H1 (cell line): ENCODE measurements around the gene AKT1. TPM values are rescaled to one million over a fixed set of nuclear protein-coding genes. Genes with fewer than 3 reads are reported as not detected.

ENCODE experiments used
- CTCF ChIA-PET: fragments of 300-600 bp; sonication (Branson Sonifier 250); formaldehyde crosslinking; loops from one replicate; lab custom pipeline; 2021; ENCODE audit not compliant: partially characterized antibody; lab: Charles Lee
- POLR2A ChIA-PET: fragments of 300-600 bp; sonication (Branson Sonifier 250); formaldehyde crosslinking; loops from one replicate; lab custom pipeline; 2021; ENCODE audit warnings: inconsistent platforms; ENCODE audit not compliant: partially characterized antibody; lab: Charles Lee
- DNase-seq, 2 experiments: peaks; one replicate each; pipeline versions ENCODE4 v3.0.0 to v3.0.0-alpha.2; 2010 to 2022; ENCODE audit warnings: low spot score in 2 of 2, low read depth in 1 of 2, mixed read lengths in 1 of 2
- FAIRE-seq: peaks from 2 replicates; lab custom pipeline; 2011; peaks lifted over from hg19 to GRCh38; lab: Jason Lieb, UNC
- H2AFZ ChIP-seq: 2 replicates; pipeline ENCODE4 v1.8.1; 2012; ENCODE audit warnings: low read length, inconsistent platforms
- H2AK5ac ChIP-seq: 2 replicates; pipeline ENCODE4 v1.6.1; 2013; ENCODE audit warnings: low read depth, low read length
- H2BK120ac ChIP-seq: replicated peaks from 2 replicates; pipeline ENCODE3; 2013; ENCODE audit warnings: low read depth, low read length, inconsistent platforms
- H2BK12ac ChIP-seq: 2 replicates; pipeline ENCODE4 v1.6.1; 2013; ENCODE audit warnings: low read depth, low read length
- H2BK15ac ChIP-seq: 2 replicates; pipeline ENCODE4 v1.6.1; 2013; ENCODE audit warnings: low read length
- H2BK20ac ChIP-seq: 2 replicates; pipeline ENCODE4 v1.6.1; 2013; ENCODE audit warnings: low read length
- H2BK5ac ChIP-seq: 2 replicates; pipeline ENCODE4 v1.6.1; 2013; ENCODE audit warnings: low read depth, low read length
- H3K14ac ChIP-seq: 2 replicates; pipeline ENCODE4 v1.6.1; 2013; ENCODE audit warnings: inconsistent platforms; ENCODE audit not compliant: insufficient read length
- H3K18ac ChIP-seq: 2 replicates; pipeline ENCODE4 v1.6.1; 2013; ENCODE audit warnings: low read length; ENCODE audit errors: extremely low read depth
- H3K23ac ChIP-seq: 2 replicates; pipeline ENCODE4 v1.6.1; 2013; ENCODE audit warnings: inconsistent platforms; ENCODE audit not compliant: insufficient read length
- H3K23me2 ChIP-seq: 2 replicates; pipeline ENCODE4 v1.6.1; 2013; ENCODE audit warnings: low read depth, low read length
- H3K27ac ChIP-seq: 2 replicates; pipeline ENCODE4 v1.6.1; 2011; ENCODE audit warnings: low read depth, low read length, inconsistent platforms
- H3K27me3 ChIP-seq, 4 experiments: replicated peaks in 1 of 4; 1 replicate in 1 of 4; 2 replicates in 3 of 4; pipeline versions ENCODE4 v1.6.1 to v1.8.1; 2011 to 2013; ENCODE audit warnings: low read length in 3 of 4, mild to moderate bottlenecking in 3 of 4, inconsistent platforms in 2 of 4, mixed read lengths in 2 of 4, moderate library complexity in 1 of 4; ENCODE audit not compliant: control insufficient read depth in 3 of 4, insufficient read depth in 3 of 4; ENCODE audit errors: extremely low read depth in 1 of 4
- H3K36me3 ChIP-seq, 4 experiments: 2 replicates each; pipeline versions ENCODE4 v1.6.1 to v1.8.1; 2011 to 2013; ENCODE audit warnings: mild to moderate bottlenecking in 4 of 4, low read length in 3 of 4, moderate library complexity in 2 of 4, control low read depth in 1 of 4, inconsistent platforms in 1 of 4; ENCODE audit not compliant: insufficient read depth in 4 of 4, control insufficient read depth in 2 of 4
- H3K4ac ChIP-seq: replicated peaks from 2 replicates; pipeline ENCODE3; 2013; ENCODE audit warnings: low read length, low read depth, mixed read lengths, inconsistent platforms; ENCODE audit not compliant: insufficient read length
- H3K4me1 ChIP-seq, 4 experiments: replicated peaks in 1 of 4; 1 replicate in 1 of 4; 2 replicates in 3 of 4; pipeline versions ENCODE4 v1.6.1 to v1.8.1; 2011 to 2013; ENCODE audit warnings: low read length in 3 of 4, inconsistent platforms in 2 of 4, mixed read lengths in 1 of 4; ENCODE audit not compliant: insufficient read depth in 4 of 4, control insufficient read depth in 3 of 4
- H3K4me2 ChIP-seq, 2 experiments: 2 replicates each; pipeline versions ENCODE4 v1.6.1 to v1.8.1; 2011 to 2013; ENCODE audit warnings: low read depth in 2 of 2, low read length in 2 of 2, control low read depth in 1 of 2, inconsistent platforms in 1 of 2, mild to moderate bottlenecking in 1 of 2; ENCODE audit not compliant: insufficient read depth in 1 of 2
- H3K4me3 ChIP-seq, 4 experiments: fragments of 200-600, 300-600 bp in 1 of 4; sonication (generic), shearing (Covaris generic), sonication (Bioruptor Twin) in 1 of 4; 2 replicates each; pipeline versions ENCODE4 v1.5.1 to v1.8.1; 2011 to 2016; ENCODE audit warnings: low read length in 4 of 4, low read depth in 3 of 4, control low read depth in 2 of 4, inconsistent platforms in 2 of 4, mild to moderate bottlenecking in 2 of 4, mixed read lengths in 1 of 4, moderate library complexity in 1 of 4; ENCODE audit not compliant: insufficient read depth in 2 of 4; ENCODE audit errors: extremely low read depth in 1 of 4
- H3K56ac ChIP-seq: replicated peaks from 2 replicates; pipeline ENCODE3; 2013; ENCODE audit warnings: low read depth, mild to moderate bottlenecking, mixed read lengths, low read length, inconsistent platforms; ENCODE audit not compliant: insufficient read length
- H3K79me1 ChIP-seq: 2 replicates; pipeline ENCODE4 v1.6.1; 2013; ENCODE audit warnings: low read depth, low read length, control low read depth
- H3K79me2 ChIP-seq, 2 experiments: 2 replicates each; pipeline versions ENCODE4 v1.6.1 to v1.8.1; 2012 to 2013; ENCODE audit warnings: low read length in 2 of 2, mild to moderate bottlenecking in 2 of 2, inconsistent platforms in 1 of 2; ENCODE audit not compliant: insufficient read depth in 2 of 2, control insufficient read depth in 1 of 2
- H3K9ac ChIP-seq, 4 experiments: replicated peaks in 1 of 4; 1 replicate in 1 of 4; 2 replicates in 3 of 4; pipeline versions ENCODE4 v1.6.1 to v1.8.1; 2011 to 2013; ENCODE audit warnings: low read depth in 3 of 4, low read length in 3 of 4, control low read depth in 2 of 4, mild to moderate bottlenecking in 2 of 4, moderate library complexity in 2 of 4, inconsistent platforms in 1 of 4; ENCODE audit errors: extremely low read depth in 1 of 4
- H3K9me3 ChIP-seq, 2 experiments: 2 replicates each; pipeline versions ENCODE4 v1.6.1 to v1.8.1; 2012 to 2013; ENCODE audit warnings: mild to moderate bottlenecking in 2 of 2, moderate library complexity in 2 of 2, control low read depth in 1 of 2, inconsistent platforms in 1 of 2, low read depth in 1 of 2, low read length in 1 of 2, mixed read lengths in 1 of 2; ENCODE audit not compliant: insufficient read depth in 2 of 2
- H4K20me1 ChIP-seq, 2 experiments: replicated peaks in 1 of 2; 2 replicates each; pipeline versions ENCODE3 to v1.8.1; 2011 to 2013; ENCODE audit warnings: inconsistent platforms in 2 of 2, low read length in 2 of 2, mild to moderate bottlenecking in 1 of 2; ENCODE audit not compliant: insufficient read depth in 2 of 2, control insufficient read depth in 1 of 2
- H4K5ac ChIP-seq: 2 replicates; pipeline ENCODE4 v1.6.1; 2013; ENCODE audit warnings: low read length, low read depth, mixed read lengths, inconsistent platforms; ENCODE audit not compliant: insufficient read length
- H4K8ac ChIP-seq: 2 replicates; pipeline ENCODE4 v1.8.0; 2013; ENCODE audit warnings: mild to moderate bottlenecking, moderate library complexity, low read length, inconsistent platforms; ENCODE audit not compliant: insufficient read depth; ENCODE audit errors: extremely low read depth
- H4K91ac ChIP-seq: replicated peaks from 2 replicates; pipeline ENCODE3; 2013; ENCODE audit warnings: low read length, mixed read lengths, inconsistent platforms; ENCODE audit not compliant: insufficient read length
- ATF3 ChIP-seq: IDR thresholded peaks from 2 replicates; pipeline ENCODE4 v1.6.1; 2011; ENCODE audit warnings: low read depth, mild to moderate bottlenecking, low read length; ENCODE audit not compliant: insufficient read depth
- BACH1 ChIP-seq: IDR thresholded peaks from 2 replicates; pipeline ENCODE4 v1.6.1; 2012; ENCODE audit warnings: low read length, improper control_type of control experiment
- BCL11A ChIP-seq, 2 experiments: IDR thresholded peaks; one replicate each; pipeline ENCODE4 v1.6.1; 2011; ENCODE audit warnings: low read depth in 2 of 2, low read length in 2 of 2, mild to moderate bottlenecking in 2 of 2
- POU5F1 ChIP-seq: IDR thresholded peaks from 2 replicates; pipeline ENCODE4 v1.6.1; 2011; ENCODE audit warnings: low read depth, mild to moderate bottlenecking, low read length, moderate library complexity
- SIRT6 ChIP-seq: IDR thresholded peaks from one replicate; pipeline ENCODE4 v1.7.1; 2012; ENCODE audit warnings: low read length, inconsistent platforms
- SP1 ChIP-seq: IDR thresholded peaks from 2 replicates; pipeline ENCODE4 v1.6.1; 2011; ENCODE audit warnings: low read depth, low read length
- WGBS, 2 experiments: shearing (Covaris generic) in 1 of 2; methylation state at CpG; one replicate each; pipeline versions ENCODE4 v1.1.6 to v1.1.7; 2013 to 2015; ENCODE audit warnings: low lambda C conversion rate in 2 of 2, mixed read lengths in 2 of 2, inconsistent platforms in 1 of 2, low coverage in 1 of 2, missing lambda C conversion rate in 1 of 2; ENCODE audit not compliant: insufficient replicate concordance in 2 of 2, insufficient coverage in 1 of 2, insufficient read length in 1 of 2; ENCODE audit errors: extremely low coverage in 1 of 2, missing lambda C conversion rate in 1 of 2; 5-methylcytosine and 5-hydroxymethylcytosine counted together
- polyA plus RNA-seq, 7 experiments: library from polyadenylated mRNA; depleted of rRNA in 3 of 7; stranded (reverse) in 5 of 7; unstranded in 2 of 7; fragments of >200 nt in 5 of 7; fragments of 200-250 nt in 2 of 7; gene quantifications; 1 replicate in 5 of 7; 2 replicates in 1 of 7; 4 replicates in 1 of 7; pipeline versions ENCODE4 v1.2.1 to v1.2.3, GENCODE V29; 2011 to 2013; ENCODE audit warnings: missing spikeins in 2 of 7, mixed read lengths in 2 of 7
- total RNA-seq: library from RNA; stranded (reverse); fragmentation: NEBNext Ultra II Directional; extraction: Animal tissue kit (Norgen Biotek cat#: 25700); gene quantifications from 2 replicates; pipeline ENCODE4 v1.2.1, GENCODE V29; 2021

Gene AKT1
- total and polyA plus RNA-seq, 2 of the 8 experiments (the other 6 are each of a cell fraction or from before 2014, with no cell fraction given) = 68.1 to 71.5 TPM

- peak within 1 kb of the TSS; percentile 6 to 71 (median 36); a peak in 4 of 7 replicates for H3K9ac ChIP-seq
- H3K79me1 ChIP-seq = no peaks in the 10 kb centered on the region
- H4K8ac ChIP-seq = peak within 1 kb of the TSS; percentile 81
- H2BK20ac ChIP-seq = no peak within 1 kb of the TSS
- H3K4me1 ChIP-seq = peaks cover 0 to 18% (median 10%) of the 10 kb centered on the region in 4 experiments; a peak in 6 of 7 replicates
- peaks cover 9% of the 10 kb centered on the region; the same call in 1 of the 2 replicates for H3K23me2 ChIP-seq
- peak within 1 kb of the TSS; percentile 44; the same call in 1 of the 2 replicates for H2BK5ac ChIP-seq
- H3K36me3 ChIP-seq = peaks cover 0 to 2% (median 0%) of the 10 kb centered on the region in 4 experiments; a peak in 1 of 8 replicates
- peak within 1 kb of the TSS; percentile 44 for H3K4ac ChIP-seq
- H4K91ac ChIP-seq = peak within 1 kb of the TSS; percentile 85
- H2BK15ac ChIP-seq = peak within 1 kb of the TSS; percentile 61; the same call in 1 of the 2 replicates
- peak within 1 kb of the TSS; percentile 62 to 80 for H3K4me2 ChIP-seq
- ChIA-PET CTCF (interaction anchor here (0.9 to 2.8 kb wide), 18 partner anchors 10 to 122 kb away, joined by 3 to 16 read pairs (median 4); no protein-coding TSS in a partner anchor), POLR2A (interaction anchor here (0.7 to 2.7 kb wide), 5 partner anchors 10 to 576 kb away, joined by 3 to 10 read pairs (median 3); no protein-coding TSS in a partner anchor)
- H3K56ac ChIP-seq = no peak within 1 kb of the TSS
- no peak within 1 kb of the TSS for H2AK5ac ChIP-seq
- peaks cover 0 to 3% (median 0%) of the 10 kb centered on the region in 4 experiments; a peak in 1 of 7 replicates for H3K27me3 ChIP-seq
- peak within 1 kb of the TSS; percentile 62; the same call in 1 of the 2 replicates for H2AFZ ChIP-seq
- no peaks in the 10 kb centered on the region for H3K9me3 ChIP-seq
- no peaks in the 10 kb centered on the region for H3K79me2 ChIP-seq
- no peak within 1 kb of the TSS for H3K14ac ChIP-seq
- peak within 1 kb of the TSS; percentile 55 to 88 (median 68) for H3K4me3 ChIP-seq
- FAIRE-seq = no peak
- H4K5ac ChIP-seq = peak within 1 kb of the TSS; percentile 5
- peak within 1 kb of the TSS; percentile 83 for H3K18ac ChIP-seq
- H3K23ac ChIP-seq = no peak within 1 kb of the TSS
- WGBS, 2 experiments = 14% methylated on average over 32 of the region's 82 CpGs; no CpG with 5 or more reads in 1 of the 2 experiments
- peak in 1 of 2 experiments; percentile 84 for DNase-seq
- no peak within 1 kb of the TSS for H2BK120ac ChIP-seq
- peaks cover 0 to 4% of the 10 kb centered on the region in 2 experiments for H4K20me1 ChIP-seq
- no peak within 1 kb of the TSS; the same call in 1 of the 2 replicates for H3K27ac ChIP-seq
- H2BK12ac ChIP-seq = peak within 1 kb of the TSS; percentile 60; the same call in 1 of the 2 replicates
- no peak for TF ChIP-seq ATF3
- TF ChIP-seq SP1 = no peak
- no peak for TF ChIP-seq POU5F1
- no peak for TF ChIP-seq SIRT6
- peak; percentile 65 for TF ChIP-seq BACH1
- no peak for TF ChIP-seq BCL11A (IDR thresholded peaks at IDR 0.05; ENCODE audit: low read depth in 2 of 2, low read length in 2 of 2)
Observed at GRCh38 chr14:104723651-104724406, 71.7 kb downstream of the AKT1 start, which contains the start of gene ADSS1. Gene ADSS1, plus strand, starts transcription at chr14:104724229. Its CDS starts 42 bp downstream, at chr14:104724271.
